Esophagus squamous epithelium (tissue), 5 donors: ENCODE results near the gene ATP8A2. TPM values are rescaled to one million over a fixed set of nuclear protein-coding genes. Genes with fewer than 3 reads are reported as not detected.

Experiments used
- DNase-seq: peaks from one replicate; lab custom pipeline; 2025; lab: John Stamatoyannopoulos, UW
- H3K27ac ChIP-seq, 4 donors: fragments of 200-600 bp; sonication (generic); one replicate each; pipeline ENCODE4 v1.5.1; 2016 to 2019; ENCODE audit warnings: mild to moderate bottlenecking in 1 of 4
- H3K27me3 ChIP-seq, 4 donors: fragments of 200-600 bp; sonication (generic); 1 replicate in 3 of 4; 2 replicates in 1 of 4; pipeline versions ENCODE4 v1.5.1 to v1.6.0; 2017 to 2021; ENCODE audit warnings: antibody characterized with exemption in 1 of 4
- H3K36me3 ChIP-seq, 3 donors: fragments of 200-600 bp; sonication (generic); one replicate each; pipeline ENCODE4 v1.5.1; 2016 to 2019
- H3K4me1 ChIP-seq, 3 donors: fragments of 200-600 bp; sonication (generic); one replicate each; pipeline ENCODE4 v1.5.1; 2017 to 2019
- H3K4me3 ChIP-seq, 4 donors: fragments of 200-600 bp; sonication (generic); 1 replicate in 3 of 4; 2 replicates in 1 of 4; pipeline ENCODE4 v1.5.1; 2016 to 2019; ENCODE audit warnings: mild to moderate bottlenecking in 2 of 4, moderate library complexity in 1 of 4
- H3K9me3 ChIP-seq, 3 donors: fragments of 200-600 bp; sonication (generic); one replicate each; pipeline ENCODE4 v1.5.1; 2016 to 2019
- POLR2A ChIP-seq, 4 donors: fragments of 450-650 bp; IDR thresholded peaks; one replicate each; pipeline ENCODE4 v1.6.1; 2017; ENCODE audit warnings: antibody characterized with exemption in 4 of 4, mild to moderate bottlenecking in 4 of 4, moderate library complexity in 3 of 4
- WGBS, 2 donors: methylation state at CpG; one replicate each; pipeline ENCODE4 v1.1.5; 2018; 5-methylcytosine and 5-hydroxymethylcytosine counted together
- intact Hi-C: fragments of 100-400 bp; cut with DNase I; formaldehyde crosslinking; loops from one replicate; pipeline ENCODE4 v1.15.0; 2022
- total RNA-seq, 4 donors: library from RNA; depleted of rRNA; stranded (reverse); fragments of >200 nt; gene quantifications; one replicate each; pipeline ENCODE4 v1.1.0, GENCODE V29; 2016
- TF ChIP-seq, protein P1 (sequence below), 6 experiments: fragments of 450-650 bp in 4 of 6; fragments of 200-600 bp in 2 of 6; sonication (generic) in 2 of 6; IDR thresholded peaks; one replicate each; pipeline ENCODE4 v1.5.1; 2016 to 2019; ENCODE audit warnings: antibody characterized with exemption in 6 of 6, mild to moderate bottlenecking in 4 of 6, moderate library complexity in 4 of 6
- donor health status: DM: yes; HTN: yes; CAD: no.

Gene ATP8A2
- total RNA-seq, 4 donors from 2014 or later = not detected

GRCh38 chr13:26045142-26045541 lies 673.4 kb downstream of the ATP8A2 start:
- no peak for DNase-seq
- H3K36me3 ChIP-seq = no peaks in the 10 kb centered on the region
- intact Hi-C loops = no loop called here
- H3K27me3 ChIP-seq = peaks cover under 1 to 48% (median 9%) of the 10 kb centered on the region in 4 donors
- peaks cover 0 to 12% (median 0%) of the 10 kb centered on the region in 3 donors for H3K4me1 ChIP-seq
- no peaks in the 10 kb centered on the region for H3K9me3 ChIP-seq
- H3K4me3 ChIP-seq = no peak overlapping the region
- 66 to 69% methylated on average over 2 of the region's 2 CpGs for WGBS, 2 donors
- no peak overlapping the region for H3K27ac ChIP-seq
- TF ChIP-seq, protein P1, sequence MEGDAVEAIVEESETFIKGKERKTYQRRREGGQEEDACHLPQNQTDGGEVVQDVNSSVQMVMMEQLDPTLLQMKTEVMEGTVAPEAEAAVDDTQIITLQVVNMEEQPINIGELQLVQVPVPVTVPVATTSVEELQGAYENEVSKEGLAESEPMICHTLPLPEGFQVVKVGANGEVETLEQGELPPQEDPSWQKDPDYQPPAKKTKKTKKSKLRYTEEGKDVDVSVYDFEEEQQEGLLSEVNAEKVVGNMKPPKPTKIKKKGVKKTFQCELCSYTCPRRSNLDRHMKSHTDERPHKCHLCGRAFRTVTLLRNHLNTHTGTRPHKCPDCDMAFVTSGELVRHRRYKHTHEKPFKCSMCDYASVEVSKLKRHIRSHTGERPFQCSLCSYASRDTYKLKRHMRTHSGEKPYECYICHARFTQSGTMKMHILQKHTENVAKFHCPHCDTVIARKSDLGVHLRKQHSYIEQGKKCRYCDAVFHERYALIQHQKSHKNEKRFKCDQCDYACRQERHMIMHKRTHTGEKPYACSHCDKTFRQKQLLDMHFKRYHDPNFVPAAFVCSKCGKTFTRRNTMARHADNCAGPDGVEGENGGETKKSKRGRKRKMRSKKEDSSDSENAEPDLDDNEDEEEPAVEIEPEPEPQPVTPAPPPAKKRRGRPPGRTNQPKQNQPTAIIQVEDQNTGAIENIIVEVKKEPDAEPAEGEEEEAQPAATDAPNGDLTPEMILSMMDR (IDR thresholded peaks at IDR 0.05) = no peak
- TF ChIP-seq POLR2A (IDR thresholded peaks at IDR 0.05) = no peak

- Histone ChIP-seq H3K27ac (no peak overlapping the region), H3K4me3 (no peak overlapping the region), H3K36me3 (no peaks in the 10 kb centered on the region), H3K4me1 (peaks cover 5 to 27% (median 8%) of the 10 kb centered on the region in 3 donors), H3K27me3 (peaks cover 8 to 63% (median 15%) of the 10 kb centered on the region in 4 donors), H3K9me3 (no peaks in the 10 kb centered on the region)
- TF ChIP-seq, protein P1 (IDR thresholded peaks at IDR 0.05) = no peak
- TF ChIP-seq POLR2A (IDR thresholded peaks at IDR 0.05) = no peak
- DNase-seq = no peak
- WGBS, 2 donors = 77% methylated on average over 6 of the region's 16 CpGs; no CpG with 5 or more reads in 1 of the 2 donors
- intact Hi-C loops = no loop called here
These were observed 674.9 kb downstream of the ATP8A2 start for GRCh38 chr13:26046639-26047038.

GRCh38 chr13:26047040-26047439 lies 675.3 kb downstream of the ATP8A2 start:
- no peak for DNase-seq
- intact Hi-C loops = no loop called here
- peaks cover 8 to 67% (median 15%) of the 10 kb centered on the region in 4 donors for H3K27me3 ChIP-seq
- WGBS, 2 donors = 87 to 95% methylated on average over 3 to 4 of the region's 4 CpGs
- H3K27ac ChIP-seq = no peak overlapping the region
- H3K4me3 ChIP-seq = no peak overlapping the region
- H3K9me3 ChIP-seq = no peaks in the 10 kb centered on the region
- H3K4me1 ChIP-seq = peaks cover 5 to 31% (median 11%) of the 10 kb centered on the region in 3 donors
- H3K36me3 ChIP-seq = no peaks in the 10 kb centered on the region
- no peak for TF ChIP-seq POLR2A (IDR thresholded peaks at IDR 0.05)

DNA sequence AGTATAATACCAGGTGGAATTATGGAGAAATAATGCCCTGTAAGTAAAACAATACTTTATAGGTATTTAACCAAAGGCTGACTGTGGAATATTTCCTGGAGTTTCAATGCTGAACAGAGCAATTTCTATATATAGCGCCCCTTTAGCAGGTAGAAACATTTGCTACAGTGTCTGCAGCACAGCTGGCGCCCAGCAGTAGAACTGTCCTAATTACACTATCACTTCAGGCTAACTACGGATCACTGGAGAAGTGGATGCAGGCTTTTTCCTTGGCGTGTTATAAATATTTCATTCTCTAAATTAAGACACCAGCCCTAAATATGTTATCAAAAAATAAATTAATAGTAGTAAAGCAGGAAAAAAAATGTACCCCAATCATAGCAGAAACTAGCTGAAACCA lies 677.0 kb downstream of the ATP8A2 start:
- Histone ChIP-seq H3K4me1 (peaks cover 5 to 34% (median 11%) of the 10 kb centered on the region in 3 donors), H3K27me3 (peaks cover 12 to 84% (median 16%) of the 10 kb centered on the region in 4 donors), H3K27ac (no peak overlapping the region), H3K4me3 (no peak overlapping the region), H3K9me3 (no peaks in the 10 kb centered on the region), H3K36me3 (no peaks in the 10 kb centered on the region)
- WGBS, 2 donors = 48 to 54% methylated on average over 4 of the region's 4 CpGs
- DNase-seq = no peak
- TF ChIP-seq, protein P1 (IDR thresholded peaks at IDR 0.05) = no peak
- intact Hi-C loops = no loop called here

DNA sequence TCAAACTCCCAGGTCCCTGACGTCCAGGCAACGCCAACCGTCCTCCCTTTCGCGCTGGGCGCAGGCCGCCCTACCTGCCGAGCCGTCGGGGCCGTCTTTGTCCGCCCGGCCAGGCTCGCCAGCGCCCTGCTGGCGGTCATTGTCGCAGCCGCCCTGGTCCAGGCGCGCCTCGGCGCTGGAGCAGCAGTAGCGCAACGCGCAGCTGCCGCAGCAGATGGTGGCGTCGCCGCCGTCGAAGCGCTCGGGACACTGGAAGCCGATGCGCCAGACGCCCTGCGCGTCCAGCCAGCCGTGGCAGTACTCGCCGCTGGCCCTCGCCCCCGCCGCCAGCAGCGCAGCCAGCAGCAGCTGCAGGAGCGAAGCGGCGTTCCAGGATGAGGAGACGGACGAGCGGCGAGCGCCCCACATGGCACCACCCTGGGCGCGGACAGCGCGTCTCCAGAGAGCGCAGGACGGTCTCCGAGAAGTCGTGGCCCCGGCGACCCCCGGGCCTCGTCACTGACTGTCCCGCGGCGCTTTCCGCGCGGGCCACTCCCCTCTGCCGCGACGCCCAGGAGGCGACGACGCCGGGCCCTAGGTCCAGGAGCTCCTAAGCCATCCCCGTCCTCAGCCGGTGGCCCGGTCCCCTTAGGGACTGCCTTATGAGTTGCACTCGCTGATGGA lies 678.9 kb downstream of the ATP8A2 start:
- WGBS, 2 donors = 32% methylated on average over 15 of the region's 82 CpGs; no CpG with 5 or more reads in 1 of the 2 donors
- no peak for DNase-seq
- no peak for TF ChIP-seq POLR2A (IDR thresholded peaks at IDR 0.05)
- TF ChIP-seq, protein P1 (IDR thresholded peaks at IDR 0.05) = no peak
- Histone ChIP-seq H3K27ac (no peak overlapping the region), H3K9me3 (no peaks in the 10 kb centered on the region), H3K4me1 (peaks cover 5 to 34% (median 11%) of the 10 kb centered on the region in 3 donors), H3K36me3 (no peaks in the 10 kb centered on the region), H3K4me3 (peak overlapping the region in 3 of 4 donors; percentile 31 to 66 (median 51)), H3K27me3 (peaks cover 12 to 91% (median 16%) of the 10 kb centered on the region in 4 donors)
- intact Hi-C loops = no loop called here
